H1 (cell line): ENCODE data around the gene LRBA. TPM values are rescaled to one million over a fixed set of nuclear protein-coding genes. Genes with fewer than 3 reads are reported as not detected.

ENCODE experiments used
- CTCF ChIA-PET: fragments of 300-600 bp; sonication (Branson Sonifier 250); formaldehyde crosslinking; loops from one replicate; lab custom pipeline; 2021; ENCODE audit not compliant: partially characterized antibody; lab: Charles Lee
- POLR2A ChIA-PET: fragments of 300-600 bp; sonication (Branson Sonifier 250); formaldehyde crosslinking; loops from one replicate; lab custom pipeline; 2021; ENCODE audit warnings: inconsistent platforms; ENCODE audit not compliant: partially characterized antibody; lab: Charles Lee
- DNase-seq, 2 experiments: peaks; one replicate each; pipeline versions ENCODE4 v3.0.0 to v3.0.0-alpha.2; 2010 to 2022; ENCODE audit warnings: low spot score in 2 of 2, low read depth in 1 of 2, mixed read lengths in 1 of 2
- FAIRE-seq: peaks from 2 replicates; lab custom pipeline; 2011; peaks lifted over from hg19 to GRCh38; lab: Jason Lieb, UNC
- H2AFZ ChIP-seq: 2 replicates; pipeline ENCODE4 v1.8.1; 2012; ENCODE audit warnings: low read length, inconsistent platforms
- H2AK5ac ChIP-seq: 2 replicates; pipeline ENCODE4 v1.6.1; 2013; ENCODE audit warnings: low read depth, low read length
- H2BK120ac ChIP-seq: replicated peaks from 2 replicates; pipeline ENCODE3; 2013; ENCODE audit warnings: low read depth, low read length, inconsistent platforms
- H2BK12ac ChIP-seq: 2 replicates; pipeline ENCODE4 v1.6.1; 2013; ENCODE audit warnings: low read depth, low read length
- H2BK15ac ChIP-seq: 2 replicates; pipeline ENCODE4 v1.6.1; 2013; ENCODE audit warnings: low read length
- H2BK20ac ChIP-seq: 2 replicates; pipeline ENCODE4 v1.6.1; 2013; ENCODE audit warnings: low read length
- H2BK5ac ChIP-seq: 2 replicates; pipeline ENCODE4 v1.6.1; 2013; ENCODE audit warnings: low read depth, low read length
- H3K14ac ChIP-seq: 2 replicates; pipeline ENCODE4 v1.6.1; 2013; ENCODE audit warnings: inconsistent platforms; ENCODE audit not compliant: insufficient read length
- H3K18ac ChIP-seq: 2 replicates; pipeline ENCODE4 v1.6.1; 2013; ENCODE audit warnings: low read length; ENCODE audit errors: extremely low read depth
- H3K23ac ChIP-seq: 2 replicates; pipeline ENCODE4 v1.6.1; 2013; ENCODE audit warnings: inconsistent platforms; ENCODE audit not compliant: insufficient read length
- H3K23me2 ChIP-seq: 2 replicates; pipeline ENCODE4 v1.6.1; 2013; ENCODE audit warnings: low read depth, low read length
- H3K27ac ChIP-seq: 2 replicates; pipeline ENCODE4 v1.6.1; 2011; ENCODE audit warnings: low read depth, low read length, inconsistent platforms
- H3K27me3 ChIP-seq, 4 experiments: replicated peaks in 1 of 4; 1 replicate in 1 of 4; 2 replicates in 3 of 4; pipeline versions ENCODE4 v1.6.1 to v1.8.1; 2011 to 2013; ENCODE audit warnings: low read length in 3 of 4, mild to moderate bottlenecking in 3 of 4, inconsistent platforms in 2 of 4, mixed read lengths in 2 of 4, moderate library complexity in 1 of 4; ENCODE audit not compliant: control insufficient read depth in 3 of 4, insufficient read depth in 3 of 4; ENCODE audit errors: extremely low read depth in 1 of 4
- H3K36me3 ChIP-seq, 4 experiments: 2 replicates each; pipeline versions ENCODE4 v1.6.1 to v1.8.1; 2011 to 2013; ENCODE audit warnings: mild to moderate bottlenecking in 4 of 4, low read length in 3 of 4, moderate library complexity in 2 of 4, control low read depth in 1 of 4, inconsistent platforms in 1 of 4; ENCODE audit not compliant: insufficient read depth in 4 of 4, control insufficient read depth in 2 of 4
- H3K4ac ChIP-seq: replicated peaks from 2 replicates; pipeline ENCODE3; 2013; ENCODE audit warnings: low read length, low read depth, mixed read lengths, inconsistent platforms; ENCODE audit not compliant: insufficient read length
- H3K4me1 ChIP-seq, 4 experiments: replicated peaks in 1 of 4; 1 replicate in 1 of 4; 2 replicates in 3 of 4; pipeline versions ENCODE4 v1.6.1 to v1.8.1; 2011 to 2013; ENCODE audit warnings: low read length in 3 of 4, inconsistent platforms in 2 of 4, mixed read lengths in 1 of 4; ENCODE audit not compliant: insufficient read depth in 4 of 4, control insufficient read depth in 3 of 4
- H3K4me2 ChIP-seq, 2 experiments: 2 replicates each; pipeline versions ENCODE4 v1.6.1 to v1.8.1; 2011 to 2013; ENCODE audit warnings: low read depth in 2 of 2, low read length in 2 of 2, control low read depth in 1 of 2, inconsistent platforms in 1 of 2, mild to moderate bottlenecking in 1 of 2; ENCODE audit not compliant: insufficient read depth in 1 of 2
- H3K4me3 ChIP-seq, 4 experiments: fragments of 200-600, 300-600 bp in 1 of 4; sonication (generic), shearing (Covaris generic), sonication (Bioruptor Twin) in 1 of 4; 2 replicates each; pipeline versions ENCODE4 v1.5.1 to v1.8.1; 2011 to 2016; ENCODE audit warnings: low read length in 4 of 4, low read depth in 3 of 4, control low read depth in 2 of 4, inconsistent platforms in 2 of 4, mild to moderate bottlenecking in 2 of 4, mixed read lengths in 1 of 4, moderate library complexity in 1 of 4; ENCODE audit not compliant: insufficient read depth in 2 of 4; ENCODE audit errors: extremely low read depth in 1 of 4
- H3K56ac ChIP-seq: replicated peaks from 2 replicates; pipeline ENCODE3; 2013; ENCODE audit warnings: low read depth, mild to moderate bottlenecking, mixed read lengths, low read length, inconsistent platforms; ENCODE audit not compliant: insufficient read length
- H3K79me1 ChIP-seq: 2 replicates; pipeline ENCODE4 v1.6.1; 2013; ENCODE audit warnings: low read depth, low read length, control low read depth
- H3K79me2 ChIP-seq, 2 experiments: 2 replicates each; pipeline versions ENCODE4 v1.6.1 to v1.8.1; 2012 to 2013; ENCODE audit warnings: low read length in 2 of 2, mild to moderate bottlenecking in 2 of 2, inconsistent platforms in 1 of 2; ENCODE audit not compliant: insufficient read depth in 2 of 2, control insufficient read depth in 1 of 2
- H3K9ac ChIP-seq, 4 experiments: replicated peaks in 1 of 4; 1 replicate in 1 of 4; 2 replicates in 3 of 4; pipeline versions ENCODE4 v1.6.1 to v1.8.1; 2011 to 2013; ENCODE audit warnings: low read depth in 3 of 4, low read length in 3 of 4, control low read depth in 2 of 4, mild to moderate bottlenecking in 2 of 4, moderate library complexity in 2 of 4, inconsistent platforms in 1 of 4; ENCODE audit errors: extremely low read depth in 1 of 4
- H3K9me3 ChIP-seq, 2 experiments: 2 replicates each; pipeline versions ENCODE4 v1.6.1 to v1.8.1; 2012 to 2013; ENCODE audit warnings: mild to moderate bottlenecking in 2 of 2, moderate library complexity in 2 of 2, control low read depth in 1 of 2, inconsistent platforms in 1 of 2, low read depth in 1 of 2, low read length in 1 of 2, mixed read lengths in 1 of 2; ENCODE audit not compliant: insufficient read depth in 2 of 2
- H4K20me1 ChIP-seq, 2 experiments: replicated peaks in 1 of 2; 2 replicates each; pipeline versions ENCODE3 to v1.8.1; 2011 to 2013; ENCODE audit warnings: inconsistent platforms in 2 of 2, low read length in 2 of 2, mild to moderate bottlenecking in 1 of 2; ENCODE audit not compliant: insufficient read depth in 2 of 2, control insufficient read depth in 1 of 2
- H4K5ac ChIP-seq: 2 replicates; pipeline ENCODE4 v1.6.1; 2013; ENCODE audit warnings: low read length, low read depth, mixed read lengths, inconsistent platforms; ENCODE audit not compliant: insufficient read length
- H4K8ac ChIP-seq: 2 replicates; pipeline ENCODE4 v1.8.0; 2013; ENCODE audit warnings: mild to moderate bottlenecking, moderate library complexity, low read length, inconsistent platforms; ENCODE audit not compliant: insufficient read depth; ENCODE audit errors: extremely low read depth
- H4K91ac ChIP-seq: replicated peaks from 2 replicates; pipeline ENCODE3; 2013; ENCODE audit warnings: low read length, mixed read lengths, inconsistent platforms; ENCODE audit not compliant: insufficient read length
- BCL11A ChIP-seq, 2 experiments: IDR thresholded peaks; one replicate each; pipeline ENCODE4 v1.6.1; 2011; ENCODE audit warnings: low read depth in 2 of 2, low read length in 2 of 2, mild to moderate bottlenecking in 2 of 2
- CTBP2 ChIP-seq: IDR thresholded peaks from 2 replicates; pipeline ENCODE4 v1.7.0; 2011; ENCODE audit warnings: borderline replicate concordance, mild to moderate bottlenecking, moderate library complexity, mixed read lengths, low read length; ENCODE audit not compliant: insufficient read depth, insufficient read length
- GABPA ChIP-seq: IDR thresholded peaks from 2 replicates; pipeline ENCODE4 v1.6.1; 2011; ENCODE audit warnings: mild to moderate bottlenecking, low read length, moderate library complexity, borderline replicate concordance; ENCODE audit not compliant: insufficient read depth
- GTF2F1 ChIP-seq: IDR thresholded peaks from 2 replicates; pipeline ENCODE4 v1.6.1; 2012; ENCODE audit warnings: low read depth, low read length, improper control_type of control experiment, borderline replicate concordance
- POU5F1 ChIP-seq: IDR thresholded peaks from 2 replicates; pipeline ENCODE4 v1.6.1; 2011; ENCODE audit warnings: low read depth, mild to moderate bottlenecking, low read length, moderate library complexity
- RFX5 ChIP-seq: IDR thresholded peaks from 2 replicates; pipeline ENCODE4 v1.6.1; 2011; ENCODE audit warnings: low read depth, low read length, improper control_type of control experiment, borderline replicate concordance
- SIRT6 ChIP-seq: IDR thresholded peaks from one replicate; pipeline ENCODE4 v1.7.1; 2012; ENCODE audit warnings: low read length, inconsistent platforms
- SP2 ChIP-seq: IDR thresholded peaks from 2 replicates; pipeline ENCODE4 v1.6.1; 2012; ENCODE audit warnings: mild to moderate bottlenecking, low read length, inconsistent platforms
- SP4 ChIP-seq: IDR thresholded peaks from 2 replicates; pipeline ENCODE4 v1.6.1; 2012; ENCODE audit warnings: low read length, inconsistent platforms
- SUZ12 ChIP-seq: fragments of 200-600 bp; sonication (generic); IDR thresholded peaks from 2 replicates; pipeline ENCODE4 v1.6.1; 2012; ENCODE audit warnings: mild to moderate bottlenecking, inconsistent platforms, low read length, moderate library complexity, mixed read lengths
- WGBS, 2 experiments: shearing (Covaris generic) in 1 of 2; methylation state at CpG; one replicate each; pipeline versions ENCODE4 v1.1.6 to v1.1.7; 2013 to 2015; ENCODE audit warnings: low lambda C conversion rate in 2 of 2, mixed read lengths in 2 of 2, inconsistent platforms in 1 of 2, low coverage in 1 of 2, missing lambda C conversion rate in 1 of 2; ENCODE audit not compliant: insufficient replicate concordance in 2 of 2, insufficient coverage in 1 of 2, insufficient read length in 1 of 2; ENCODE audit errors: extremely low coverage in 1 of 2, missing lambda C conversion rate in 1 of 2; 5-methylcytosine and 5-hydroxymethylcytosine counted together
- polyA plus RNA-seq, 7 experiments: library from polyadenylated mRNA; depleted of rRNA in 3 of 7; stranded (reverse) in 5 of 7; unstranded in 2 of 7; fragments of >200 nt in 5 of 7; fragments of 200-250 nt in 2 of 7; gene quantifications; 1 replicate in 5 of 7; 2 replicates in 1 of 7; 4 replicates in 1 of 7; pipeline versions ENCODE4 v1.2.1 to v1.2.3, GENCODE V29; 2011 to 2013; ENCODE audit warnings: missing spikeins in 2 of 7, mixed read lengths in 2 of 7
- total RNA-seq: library from RNA; stranded (reverse); fragmentation: NEBNext Ultra II Directional; extraction: Animal tissue kit (Norgen Biotek cat#: 25700); gene quantifications from 2 replicates; pipeline ENCODE4 v1.2.1, GENCODE V29; 2021
- TF ChIP-seq, protein P1 (sequence below): IDR thresholded peaks from 2 replicates; pipeline ENCODE4 v1.6.1; 2012; ENCODE audit warnings: inconsistent platforms
- TF ChIP-seq, protein P2 (sequence below): IDR thresholded peaks from 2 replicates; pipeline ENCODE4 v1.6.1; 2012; ENCODE audit warnings: low read length, inconsistent platforms

The LRBA gene
- total and polyA plus RNA-seq, 2 of the 8 experiments (the other 6 are each of a cell fraction or from before 2014, with no cell fraction given), result 54.6 to 83.2 TPM

GRCh38 chr4:150261571-150261970 lies 753.5 kb downstream of the LRBA start:
- Histone ChIP-seq H4K91ac (no peak overlapping the region), H3K4me2 (no peak overlapping the region), H2BK20ac (no peak overlapping the region), H3K4ac (no peak overlapping the region), H4K20me1 (no peaks in the 10 kb centered on the region), H3K36me3 (peaks cover 0 to 3% (median 0%) of the 10 kb centered on the region in 4 experiments; a peak in 2 of 8 replicates), H2BK15ac (no peak overlapping the region), H3K18ac (no peak overlapping the region), H3K4me1 (peaks cover 0 to 10% (median 4%) of the 10 kb centered on the region in 4 experiments; a peak in 5 of 7 replicates), H3K27ac (no peak overlapping the region), H4K5ac (no peak overlapping the region), H3K23ac (no peak overlapping the region), H3K9ac (no peak overlapping the region), H3K23me2 (no peaks in the 10 kb centered on the region), H3K79me2 (no peaks in the 10 kb centered on the region), H2BK5ac (no peak overlapping the region), H2BK12ac (no peak overlapping the region), H3K79me1 (no peaks in the 10 kb centered on the region), H3K9me3 (no peaks in the 10 kb centered on the region), H3K14ac (no peak overlapping the region), H3K27me3 (no peaks in the 10 kb centered on the region), H3K56ac (no peak overlapping the region), H3K4me3 (no peak overlapping the region), H2BK120ac (no peak overlapping the region), H2AK5ac (no peak overlapping the region), H2AFZ (no peak overlapping the region), H4K8ac (no peak overlapping the region)
- POLR2A ChIA-PET, result interaction anchor here (0.6 kb wide), 1 partner anchor 96 kb away, joined by 3 read pairs; no protein-coding TSS in a partner anchor
- DNase-seq (no peak), FAIRE-seq (no peak)
- CTCF ChIA-PET, result interaction anchor here (3.6 kb wide), 1 partner anchor 19 kb away, joined by 27 read pairs; no protein-coding TSS in a partner anchor
- 93% methylated on average over 2 of the region's 2 CpGs; no CpG with 5 or more reads in 1 of the 2 experiments for WGBS, 2 experiments
- TF ChIP-seq BCL11A (IDR thresholded peaks at IDR 0.05; ENCODE audit: low read depth in 2 of 2, low read length in 2 of 2), result no peak
- TF ChIP-seq, protein P1, sequence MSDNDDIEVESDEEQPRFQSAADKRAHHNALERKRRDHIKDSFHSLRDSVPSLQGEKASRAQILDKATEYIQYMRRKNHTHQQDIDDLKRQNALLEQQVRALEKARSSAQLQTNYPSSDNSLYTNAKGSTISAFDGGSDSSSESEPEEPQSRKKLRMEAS, result no peak
- no peak for TF ChIP-seq POU5F1
- no peak for TF ChIP-seq SP2
- TF ChIP-seq GTF2F1, result no peak
- no peak for TF ChIP-seq CTBP2
- TF ChIP-seq SIRT6, result no peak
- TF ChIP-seq, protein P2, sequence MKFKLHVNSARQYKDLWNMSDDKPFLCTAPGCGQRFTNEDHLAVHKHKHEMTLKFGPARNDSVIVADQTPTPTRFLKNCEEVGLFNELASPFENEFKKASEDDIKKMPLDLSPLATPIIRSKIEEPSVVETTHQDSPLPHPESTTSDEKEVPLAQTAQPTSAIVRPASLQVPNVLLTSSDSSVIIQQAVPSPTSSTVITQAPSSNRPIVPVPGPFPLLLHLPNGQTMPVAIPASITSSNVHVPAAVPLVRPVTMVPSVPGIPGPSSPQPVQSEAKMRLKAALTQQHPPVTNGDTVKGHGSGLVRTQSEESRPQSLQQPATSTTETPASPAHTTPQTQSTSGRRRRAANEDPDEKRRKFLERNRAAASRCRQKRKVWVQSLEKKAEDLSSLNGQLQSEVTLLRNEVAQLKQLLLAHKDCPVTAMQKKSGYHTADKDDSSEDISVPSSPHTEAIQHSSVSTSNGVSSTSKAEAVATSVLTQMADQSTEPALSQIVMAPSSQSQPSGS, result no peak
- no peak for TF ChIP-seq SP4
- no peak for TF ChIP-seq SUZ12
- no peak for TF ChIP-seq GABPA
- TF ChIP-seq RFX5, result no peak
